ENCODE data around the gene SPAG16.

- TF ChIP-seq CTCF (IDR thresholded peaks at IDR 0.05; ENCODE audit: low read depth, low read length) (no peak), POLR2A (IDR thresholded peaks at IDR 0.05; ENCODE audit: extremely low read depth, insufficient read length) (no peak), MYC (IDR thresholded peaks at IDR 0.05; ENCODE audit: low read depth, low read length) (no peak)
Measured at GRCh38 chr2:214196260-214196659, 912.0 kb downstream of the SPAG16 start.

Data from NB4 (cell line).